ENCODE measurements around the gene CD63.

DNA sequence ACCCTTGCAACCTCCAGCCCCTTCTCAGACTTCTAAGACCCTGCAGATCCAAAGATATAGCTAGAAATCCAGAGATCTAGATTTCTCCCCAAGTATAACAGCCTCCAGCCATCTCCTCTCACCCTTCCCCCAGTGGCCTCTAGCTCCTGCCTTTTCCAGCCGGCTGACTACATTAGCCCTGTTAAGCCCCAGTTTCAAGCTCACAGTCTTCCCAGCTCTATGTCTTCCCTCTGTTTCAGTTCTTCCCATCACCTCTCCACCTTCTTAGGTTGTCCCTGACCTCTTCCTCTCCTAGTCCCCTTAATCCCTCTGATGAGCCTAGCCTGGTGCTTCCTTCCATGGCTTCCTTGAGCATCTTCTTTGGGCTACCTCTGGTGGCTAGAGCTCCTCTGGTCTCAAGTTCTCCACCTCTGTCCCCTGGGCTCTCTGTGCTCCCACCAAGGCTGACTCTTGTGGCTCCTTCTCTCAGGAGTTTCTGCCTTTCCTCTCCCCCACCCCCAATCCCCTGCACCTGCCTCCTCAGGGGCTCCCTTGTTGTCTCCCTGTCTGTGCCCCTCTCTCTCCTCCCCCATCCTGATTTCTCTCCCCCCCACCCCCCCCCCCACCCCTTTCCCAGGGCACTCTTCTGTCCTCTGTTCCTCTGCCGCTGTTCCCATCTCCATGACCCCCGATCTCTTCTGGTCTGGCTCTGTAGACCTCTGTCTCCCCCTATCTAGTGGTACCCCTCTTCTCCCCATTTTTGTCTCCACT lies 13.3 kb upstream of the CD63 start:
- TF ChIP-seq, protein P1, sequence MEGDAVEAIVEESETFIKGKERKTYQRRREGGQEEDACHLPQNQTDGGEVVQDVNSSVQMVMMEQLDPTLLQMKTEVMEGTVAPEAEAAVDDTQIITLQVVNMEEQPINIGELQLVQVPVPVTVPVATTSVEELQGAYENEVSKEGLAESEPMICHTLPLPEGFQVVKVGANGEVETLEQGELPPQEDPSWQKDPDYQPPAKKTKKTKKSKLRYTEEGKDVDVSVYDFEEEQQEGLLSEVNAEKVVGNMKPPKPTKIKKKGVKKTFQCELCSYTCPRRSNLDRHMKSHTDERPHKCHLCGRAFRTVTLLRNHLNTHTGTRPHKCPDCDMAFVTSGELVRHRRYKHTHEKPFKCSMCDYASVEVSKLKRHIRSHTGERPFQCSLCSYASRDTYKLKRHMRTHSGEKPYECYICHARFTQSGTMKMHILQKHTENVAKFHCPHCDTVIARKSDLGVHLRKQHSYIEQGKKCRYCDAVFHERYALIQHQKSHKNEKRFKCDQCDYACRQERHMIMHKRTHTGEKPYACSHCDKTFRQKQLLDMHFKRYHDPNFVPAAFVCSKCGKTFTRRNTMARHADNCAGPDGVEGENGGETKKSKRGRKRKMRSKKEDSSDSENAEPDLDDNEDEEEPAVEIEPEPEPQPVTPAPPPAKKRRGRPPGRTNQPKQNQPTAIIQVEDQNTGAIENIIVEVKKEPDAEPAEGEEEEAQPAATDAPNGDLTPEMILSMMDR (IDR thresholded peaks at IDR 0.05), result no peak
- TF ChIP-seq POLR2A (IDR thresholded peaks at IDR 0.05), result no peak
